NCI-H524 (cell line): ENCODE measurements around the gene PHLDB3.
A peak's percentile ranks its signal among the peaks of the same experiment; 100 is the strongest.
"Not testable (repeated sequence)": the region's sequence is repeated elsewhere in the genome, so short reads cannot be mapped to it uniquely, and the experiment has no call there.

Experiments
- DNase-seq, 2 experiments: peaks; one replicate each; lab custom pipeline; 2025; lab: John Stamatoyannopoulos, UW

Gene PHLDB3

GRCh38 chr19:43527860-43528622 is 23.5 kb upstream of the PHLDB3 start:
- DNase-seq = peak in 1 of 2 experiments; percentile 61

GRCh38 chr19:43526884-43527859 is 22.6 kb upstream of the PHLDB3 start, which contains the start of gene ETHE1:
TSS of gene ETHE1 (minus strand) at chr19:43527201. CDS start at chr19:43527177, 24 bp downstream.
- DNase-seq = peak in 1 of 2 experiments; percentile 21

GRCh38 chr19:43525836-43526771 is 21.6 kb upstream of the PHLDB3 start:
- DNase-seq = no peak

- no peak for DNase-seq
Measured at GRCh38 chr19:43524922-43525835, 20.6 kb upstream of the PHLDB3 start.

DNA sequence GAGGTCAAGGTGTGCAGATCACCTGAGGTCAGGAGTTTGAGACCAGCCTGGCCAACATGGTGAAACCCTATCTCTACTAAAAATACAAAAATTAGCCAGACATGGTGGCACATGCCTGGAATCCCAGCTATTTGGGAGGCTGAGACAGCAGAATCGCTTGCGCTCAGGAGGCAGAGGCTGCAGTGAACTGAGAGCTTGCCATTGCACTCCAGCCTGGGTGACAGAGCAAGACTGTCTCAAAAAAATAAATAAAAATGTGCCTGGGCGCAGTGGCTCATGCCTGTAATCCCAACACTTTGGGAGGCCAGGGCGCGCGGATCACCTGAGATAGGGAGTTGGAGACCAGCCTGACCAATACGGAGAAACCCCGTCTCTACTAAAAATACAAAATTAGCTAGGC is 19.1 kb upstream of the PHLDB3 start:
- DNase-seq = not testable (repeated sequence)

DNA sequence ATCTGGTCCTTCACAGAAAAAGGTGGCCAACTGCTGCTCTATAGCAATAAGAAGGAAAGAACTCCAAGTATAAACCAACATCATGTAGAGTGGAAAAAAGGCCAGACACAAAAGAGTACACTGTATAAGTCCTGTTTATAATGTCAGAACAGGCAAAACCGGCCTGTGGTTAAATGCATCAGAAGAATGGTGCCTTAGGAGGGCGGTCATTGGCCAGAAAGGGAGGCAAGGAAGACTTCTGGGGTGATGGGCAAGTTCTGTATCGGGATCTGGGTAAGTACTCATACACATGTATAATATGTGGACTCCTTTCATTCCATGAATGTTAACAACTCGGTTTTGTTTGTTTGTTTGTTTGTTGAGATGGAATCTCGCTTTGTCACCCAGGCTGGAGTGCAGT is 18.4 kb upstream of the PHLDB3 start:
- DNase-seq = no peak

- DNase-seq = peak; percentile 32 to 71
Measured at GRCh38 chr19:43519436-43520088, 15.0 kb upstream of the PHLDB3 start.

DNA sequence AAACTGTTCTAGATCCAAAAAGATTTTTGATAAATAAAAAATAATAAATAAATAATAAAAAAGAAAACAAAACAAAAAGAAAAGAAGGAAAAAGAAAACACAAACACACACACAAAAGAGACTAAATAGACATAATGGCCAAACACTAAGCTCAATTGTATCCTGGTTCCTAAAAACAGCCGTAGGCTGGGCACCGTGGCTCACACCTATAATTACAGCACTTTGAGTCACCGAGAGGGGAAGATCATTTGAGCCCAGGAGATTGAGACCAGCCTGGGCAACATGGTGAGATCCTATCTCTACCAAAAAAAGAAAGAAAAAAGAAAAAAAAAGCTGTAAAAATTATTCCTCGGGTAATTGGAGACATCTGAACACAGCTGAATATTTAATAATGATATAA is 13.5 kb upstream of the PHLDB3 start:
- DNase-seq = no peak

- DNase-seq = not testable (repeated sequence)
Measured at GRCh38 chr19:43512399-43512798, 7.9 kb upstream of the PHLDB3 start.

DNA sequence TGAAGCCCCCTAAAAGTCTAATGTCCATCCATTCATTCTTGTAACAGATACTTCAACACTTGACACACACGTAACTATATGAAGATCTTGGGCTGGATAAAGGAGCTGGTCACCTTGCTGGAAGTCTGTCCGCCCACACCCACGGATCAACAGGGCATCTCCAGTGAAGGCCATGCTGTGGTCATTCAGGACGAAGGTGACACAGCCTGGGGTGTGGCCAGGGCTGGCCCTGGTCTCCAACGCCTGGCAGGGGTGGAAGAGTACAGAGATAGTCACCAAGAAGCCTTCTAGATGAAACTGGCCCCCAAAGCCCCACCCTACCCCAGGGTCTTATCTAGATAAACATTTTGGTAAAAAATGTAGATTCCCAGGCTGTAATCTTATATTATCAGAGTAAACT is 6.8 kb upstream of the PHLDB3 start:
- DNase-seq = no peak

DNA sequence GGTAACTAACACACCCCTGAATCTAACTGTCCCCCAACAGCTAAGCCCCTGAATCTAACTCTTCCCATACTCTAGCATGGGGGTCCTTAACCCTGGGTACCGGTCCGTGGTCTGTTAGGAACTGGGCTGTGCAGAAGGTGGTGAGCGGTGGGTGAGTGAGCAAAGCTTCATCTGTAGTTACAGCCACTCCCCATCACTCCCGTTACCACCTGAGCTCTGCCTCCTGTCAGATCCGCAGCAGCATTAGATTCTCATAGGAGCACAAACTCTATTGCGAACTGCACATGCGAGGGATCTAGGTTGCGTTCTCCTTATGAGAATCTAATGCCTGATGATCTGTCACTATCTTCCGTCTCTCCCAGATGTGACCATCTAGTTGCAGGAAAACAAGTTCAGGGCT is 6.2 kb upstream of the PHLDB3 start:
- no peak for DNase-seq

- no peak for DNase-seq
Measured at GRCh38 chr19:43507880-43508279, 3.3 kb upstream of the PHLDB3 start.

DNA sequence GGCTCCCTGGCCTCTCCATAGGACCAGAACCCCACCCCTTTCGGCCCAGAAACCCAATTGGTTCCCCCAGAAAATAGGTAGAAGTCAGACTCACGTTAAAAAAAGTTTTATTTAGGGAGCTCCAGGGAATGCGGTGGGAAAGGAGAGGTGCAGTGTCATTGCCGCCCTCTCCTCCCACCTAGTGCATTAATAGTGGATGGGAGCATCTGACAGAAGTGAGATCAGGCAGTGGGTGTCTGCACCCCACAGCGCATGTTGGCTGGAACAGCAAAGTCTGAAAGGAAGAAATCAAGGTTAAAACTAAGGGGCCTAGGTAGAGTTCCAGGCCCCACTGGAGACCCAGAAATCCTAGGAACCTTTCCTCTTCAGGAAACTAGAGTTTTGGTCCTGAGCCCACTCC is 2.1 kb upstream of the PHLDB3 start:
- no peak for DNase-seq

DNA sequence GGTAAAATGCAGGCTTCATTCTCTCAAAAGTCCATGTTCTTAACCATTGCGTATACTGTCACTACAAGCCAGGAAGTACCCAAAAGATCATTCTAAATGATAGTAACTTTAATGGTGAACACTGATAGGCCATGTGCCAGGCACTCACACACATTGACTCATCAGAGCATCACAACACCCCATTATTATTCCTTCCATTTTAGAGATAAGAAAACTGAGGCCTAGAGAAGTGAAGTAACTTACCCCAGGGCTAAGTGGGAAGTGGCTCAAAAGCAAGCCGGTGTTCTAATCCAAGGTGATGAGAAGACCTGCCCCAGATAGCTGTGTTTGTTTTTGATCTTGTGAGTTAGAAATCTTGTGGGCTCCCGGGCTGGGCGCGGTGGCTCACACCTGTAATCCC is 1.4 kb upstream of the PHLDB3 start:
- no peak for DNase-seq

DNA sequence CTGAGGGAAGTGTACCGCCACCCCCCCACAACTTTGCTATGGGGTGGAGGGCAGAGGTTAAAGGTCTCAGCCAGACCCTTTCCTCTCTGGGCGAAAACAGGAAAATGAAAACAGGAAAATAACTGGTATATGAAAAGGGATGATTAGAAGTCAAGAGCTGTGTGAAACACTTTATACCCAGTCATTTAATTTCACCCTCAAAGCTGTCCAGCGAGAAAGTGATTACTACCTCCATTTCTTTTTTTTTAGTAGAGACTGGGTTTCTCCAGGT is 575 bp upstream of the PHLDB3 start:
- no peak for DNase-seq

- peak; percentile 67 to 88 for DNase-seq
Measured at GRCh38 chr19:43503501-43504425, 783 bp downstream of the PHLDB3 start.

DNA sequence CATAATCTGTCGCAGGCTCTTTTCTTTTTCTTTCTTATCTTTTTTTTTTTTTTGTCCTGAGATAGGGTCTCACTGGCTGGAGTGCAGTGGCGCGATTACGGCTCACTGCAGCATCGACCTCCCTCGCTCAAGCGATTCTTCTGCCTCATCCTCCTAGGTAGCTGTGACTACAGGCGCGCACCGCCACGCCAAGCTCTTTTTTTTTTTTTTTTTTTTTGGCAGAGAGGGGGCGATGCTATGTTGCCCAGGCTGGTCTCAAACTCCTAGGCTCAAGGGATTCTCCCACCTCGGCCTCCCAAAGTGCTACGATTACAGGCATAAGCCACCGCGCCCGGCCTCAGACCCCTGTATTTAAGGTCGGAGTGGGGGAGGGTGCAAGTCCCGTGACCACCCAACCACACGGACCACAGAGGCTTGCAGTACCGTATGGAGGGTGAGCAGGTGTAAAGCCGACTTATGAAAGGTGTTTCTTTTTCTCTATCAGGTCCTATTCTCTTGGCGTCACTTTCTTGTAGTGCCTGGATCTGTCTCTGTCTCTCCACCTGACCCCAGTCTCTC is 2.0 kb downstream of the PHLDB3 start:
- DNase-seq = no peak

DNA sequence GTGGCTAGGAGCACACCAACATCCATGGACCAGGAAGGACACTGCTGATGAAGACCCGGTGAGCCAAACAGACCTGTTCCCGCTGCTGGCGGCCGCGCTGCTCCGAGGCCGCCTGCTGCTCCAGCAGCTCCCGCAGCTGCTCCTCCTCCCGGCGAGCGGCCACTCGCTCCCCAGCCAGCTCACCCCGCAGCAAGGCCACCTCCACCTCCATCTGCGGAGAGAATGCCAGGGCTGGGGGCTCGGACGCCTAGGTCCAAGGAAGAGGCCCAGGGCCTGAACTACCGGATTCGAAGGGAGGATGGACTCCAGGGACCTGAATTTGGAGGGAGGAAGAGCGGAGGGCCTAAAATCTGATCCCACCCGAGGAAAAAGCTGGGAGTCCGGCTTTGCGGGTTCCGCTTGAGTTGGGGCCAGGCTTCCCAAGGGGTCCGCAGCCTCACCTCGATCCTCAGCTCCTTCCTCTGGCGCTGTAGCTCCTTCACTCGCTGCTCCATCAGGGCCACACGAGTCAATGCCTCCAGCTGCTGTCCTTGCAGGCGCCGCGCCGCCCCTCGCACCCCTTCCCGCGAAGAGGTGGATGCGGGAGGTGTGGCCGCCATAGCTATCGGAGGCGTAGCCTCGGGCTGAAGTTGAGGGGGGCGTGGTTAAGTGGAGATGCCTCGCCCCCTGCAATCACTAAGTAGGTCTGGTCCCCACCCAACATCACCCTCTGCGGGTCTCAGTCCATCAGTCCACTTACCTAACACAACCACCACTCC is 2.7 kb downstream of the PHLDB3 start:
- DNase-seq = no peak
